HG03571 (cell line): ENCODE results near the gene BLCAP.
"Not testable (repeated sequence)": the region's sequence is repeated elsewhere in the genome, so short reads cannot be mapped to it uniquely, and the experiment has no call there.

Experiments
- ATAC-seq: cut with Tn5 transposase; IDR thresholded peaks from one replicate; pipeline ENCODE4 v1.9.1; 2021; ENCODE audit not compliant: unreplicated experiment

BLCAP gene

DNA sequence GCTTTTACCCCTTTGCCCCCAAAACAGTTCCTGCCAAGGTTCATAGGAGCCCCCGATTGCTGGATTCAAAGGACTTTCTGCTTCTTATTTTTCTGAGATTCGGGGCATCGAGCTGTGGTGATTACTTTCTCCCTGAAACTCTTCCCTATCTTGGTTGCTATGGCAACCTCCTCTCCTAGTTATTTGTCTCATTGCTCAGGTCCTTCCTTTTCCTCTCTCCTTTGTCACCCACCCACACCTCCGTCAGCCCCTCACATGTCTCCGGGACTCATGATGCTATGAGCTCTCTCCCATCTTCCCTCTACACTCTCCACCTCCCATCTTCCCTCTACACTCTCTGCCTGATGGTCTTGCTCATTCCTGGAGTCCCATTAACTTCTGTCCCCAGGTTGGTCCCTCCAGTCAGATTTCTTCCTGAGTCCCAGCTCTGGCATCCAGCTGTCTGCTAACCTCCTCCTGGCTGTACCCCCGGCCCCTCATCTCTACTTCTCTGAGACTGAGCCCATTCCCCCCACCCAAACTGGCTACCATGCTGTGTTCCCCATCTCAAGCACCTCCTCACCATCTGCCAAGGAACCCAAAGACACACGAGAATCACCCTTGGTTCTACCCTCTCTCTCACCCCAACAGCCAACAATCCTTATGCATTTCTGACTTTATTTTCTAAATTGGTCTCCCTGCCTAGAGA is 36.9 kb downstream of the BLCAP start:
- ATAC-seq, result no peak

GRCh38 chr20:37486209-37486608 is 41.5 kb downstream of the BLCAP start:
- not testable (repeated sequence) for ATAC-seq

- no peak for ATAC-seq
Observed at GRCh38 chr20:37484331-37484730, 43.3 kb downstream of the BLCAP start.

DNA sequence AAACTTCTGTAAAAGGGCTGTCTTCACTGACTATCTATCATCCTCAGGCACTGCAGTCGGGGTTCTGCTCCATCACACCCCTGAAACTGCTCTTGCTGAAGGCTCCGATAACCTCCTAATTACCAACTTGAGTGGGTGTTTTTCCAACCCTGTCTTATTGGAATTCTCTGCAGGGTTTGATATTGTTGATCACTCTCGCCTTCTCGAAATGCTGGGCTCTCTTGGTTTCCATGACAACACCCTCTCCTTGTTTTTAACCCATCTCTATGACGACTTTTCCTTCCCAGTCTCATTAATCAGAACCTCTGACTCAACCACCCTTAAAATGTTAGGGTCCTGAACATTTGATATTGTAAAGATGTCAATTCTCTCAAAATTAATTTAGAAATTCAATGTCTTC is 46.1 kb downstream of the BLCAP start:
- no peak for ATAC-seq

DNA sequence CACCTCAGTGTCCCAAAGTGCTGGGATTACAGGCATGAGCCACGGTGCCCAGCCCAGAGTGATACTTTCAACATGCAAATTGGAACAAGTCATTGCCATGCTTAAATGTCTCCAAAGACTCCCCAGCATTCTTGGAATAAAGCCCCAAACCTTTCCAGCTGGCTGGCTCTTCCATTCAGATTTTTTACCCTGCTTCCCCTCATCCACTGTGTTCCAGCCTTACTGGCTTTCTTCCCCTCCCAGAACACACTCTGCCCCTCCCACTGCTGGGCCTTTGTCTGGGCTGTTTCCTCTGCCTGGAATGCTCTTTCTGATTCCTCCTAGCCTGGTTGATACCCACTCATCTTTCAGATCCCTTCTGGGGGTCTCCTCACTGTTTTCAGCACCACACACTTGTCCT is 46.8 kb downstream of the BLCAP start:
- no peak for ATAC-seq

DNA sequence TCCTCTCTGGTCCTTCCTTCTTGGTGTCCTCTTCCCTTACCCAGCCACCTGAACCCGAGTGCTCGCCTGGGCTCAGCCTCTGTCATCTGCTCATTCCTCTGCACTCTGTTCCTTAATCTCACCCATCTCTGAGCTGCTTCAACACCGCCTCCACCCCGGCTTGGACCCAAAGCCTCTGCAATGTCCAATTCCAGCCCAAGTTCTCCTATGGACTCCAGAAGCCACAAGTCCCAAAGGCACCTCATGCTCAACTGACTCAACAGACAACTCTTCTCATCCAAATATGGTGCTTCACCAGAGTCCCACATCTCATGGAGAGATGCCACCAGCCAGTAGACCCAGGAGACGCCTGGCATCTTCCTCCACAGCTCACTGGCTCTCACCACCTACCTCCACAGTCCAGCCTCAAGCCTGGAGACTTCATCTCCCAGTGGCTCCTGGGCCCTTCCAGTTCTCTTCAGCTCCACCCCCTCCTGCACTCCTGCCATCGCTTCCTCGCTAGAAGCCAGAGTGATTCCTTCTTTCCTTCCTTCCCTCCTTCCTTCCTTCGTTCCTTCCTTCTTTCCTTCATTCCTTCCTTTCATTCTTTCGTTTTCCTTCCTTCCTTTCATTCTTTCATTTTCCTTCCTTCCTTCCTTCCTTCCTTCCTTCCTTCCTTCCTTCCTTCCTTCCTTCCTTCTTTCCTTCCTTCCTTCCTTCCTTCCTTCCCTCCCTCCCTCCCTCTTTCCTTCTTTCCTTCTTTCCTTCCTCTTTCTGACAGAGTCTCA is 47.6 kb downstream of the BLCAP start:
- no peak for ATAC-seq

- ATAC-seq, result no peak
Observed at GRCh38 chr20:37479266-37479665, 48.4 kb downstream of the BLCAP start.

DNA sequence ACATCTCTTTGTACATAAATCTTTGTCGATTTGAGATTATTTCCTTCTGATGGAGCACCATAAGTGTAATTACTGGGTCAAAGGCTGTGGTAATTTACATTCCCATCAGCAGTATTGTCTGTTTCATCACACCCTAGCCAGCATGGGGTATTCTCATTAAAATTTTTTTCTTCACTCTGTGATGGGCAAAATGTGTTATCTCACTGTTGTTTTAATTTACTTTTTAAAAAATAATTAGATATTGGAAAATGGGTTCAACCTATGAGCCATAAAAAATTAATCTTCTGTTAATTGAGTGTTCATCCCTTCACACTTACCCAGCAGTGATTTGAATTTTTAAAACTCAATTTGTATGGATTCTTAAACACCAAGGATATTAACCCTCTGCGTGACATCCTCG is 50.6 kb downstream of the BLCAP start:
- no peak for ATAC-seq

DNA sequence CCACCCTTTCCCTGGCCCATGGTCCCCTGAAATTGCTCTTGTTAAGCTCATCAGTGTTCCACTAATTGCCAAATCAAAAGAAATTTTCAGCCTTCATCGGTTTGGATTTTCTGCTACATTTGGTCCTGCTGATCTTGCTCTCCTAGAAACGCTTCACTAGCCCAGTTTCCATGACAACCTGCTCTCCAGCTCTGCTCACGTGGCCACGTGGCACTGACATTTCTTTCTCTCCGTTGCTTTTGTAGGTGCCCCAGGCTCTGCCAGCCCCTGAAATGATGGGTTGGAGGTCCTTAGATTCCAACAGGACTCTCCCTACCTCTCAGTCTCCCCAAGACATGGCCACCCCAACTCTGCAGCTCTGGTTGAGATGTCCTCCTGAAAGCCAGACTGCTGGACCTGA is 52.4 kb downstream of the BLCAP start:
- ATAC-seq, result no peak

DNA sequence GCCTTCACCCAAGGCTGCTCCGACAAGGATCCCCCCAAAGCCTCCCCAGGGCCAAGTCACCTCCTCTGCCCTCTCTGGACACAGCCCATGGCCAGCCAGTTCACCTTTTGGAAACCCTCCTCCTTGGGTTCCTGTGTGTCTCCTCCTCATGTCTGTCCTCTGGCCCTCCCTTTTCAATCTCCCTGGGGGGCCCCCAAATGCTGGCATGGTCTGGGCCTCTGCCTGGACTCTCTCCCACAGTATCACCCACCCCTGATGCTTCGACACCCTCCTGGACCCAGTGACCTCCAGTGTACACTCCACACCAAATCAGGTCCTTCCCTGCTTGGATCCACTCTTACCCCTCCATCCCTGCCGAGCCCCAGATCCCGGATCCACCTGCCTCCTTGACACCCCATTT is 53.3 kb downstream of the BLCAP start:
- ATAC-seq, result no peak

- no peak for ATAC-seq
Observed at GRCh38 chr20:37473249-37474000, 54.3 kb downstream of the BLCAP start.

GRCh38 chr20:37472435-37472834 is 55.2 kb downstream of the BLCAP start:
- not testable (repeated sequence) for ATAC-seq

- ATAC-seq, result no peak
Observed at GRCh38 chr20:37471741-37472235, 55.9 kb downstream of the BLCAP start.

- not testable (repeated sequence) for ATAC-seq
Observed at GRCh38 chr20:37470190-37470589, 57.5 kb downstream of the BLCAP start.

DNA sequence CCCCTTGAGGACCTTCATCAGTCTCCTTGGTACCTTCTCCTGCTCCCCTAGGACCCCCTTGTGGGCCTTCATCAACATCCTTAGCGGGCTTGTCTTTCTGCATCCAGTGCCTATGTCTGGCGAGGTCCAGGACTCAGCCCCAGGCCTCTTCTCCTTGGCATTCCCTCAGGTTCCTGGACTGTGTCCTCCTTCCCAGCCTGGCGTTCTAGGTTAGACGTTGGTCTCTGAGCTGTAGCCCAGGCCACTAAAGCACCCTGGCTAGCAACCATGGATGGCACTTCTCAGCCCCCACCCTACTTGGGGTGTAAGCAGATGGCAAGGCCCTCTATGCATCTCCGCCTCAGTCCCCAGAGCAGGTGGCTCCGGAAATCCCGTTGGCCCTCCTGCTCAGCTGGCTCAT is 58.1 kb downstream of the BLCAP start:
- no peak for ATAC-seq

GRCh38 chr20:37468886-37469285 is 58.8 kb downstream of the BLCAP start:
- ATAC-seq, result no peak
